ENCODE measurements around the gene ORM1.

ORM1 gene

DNA sequence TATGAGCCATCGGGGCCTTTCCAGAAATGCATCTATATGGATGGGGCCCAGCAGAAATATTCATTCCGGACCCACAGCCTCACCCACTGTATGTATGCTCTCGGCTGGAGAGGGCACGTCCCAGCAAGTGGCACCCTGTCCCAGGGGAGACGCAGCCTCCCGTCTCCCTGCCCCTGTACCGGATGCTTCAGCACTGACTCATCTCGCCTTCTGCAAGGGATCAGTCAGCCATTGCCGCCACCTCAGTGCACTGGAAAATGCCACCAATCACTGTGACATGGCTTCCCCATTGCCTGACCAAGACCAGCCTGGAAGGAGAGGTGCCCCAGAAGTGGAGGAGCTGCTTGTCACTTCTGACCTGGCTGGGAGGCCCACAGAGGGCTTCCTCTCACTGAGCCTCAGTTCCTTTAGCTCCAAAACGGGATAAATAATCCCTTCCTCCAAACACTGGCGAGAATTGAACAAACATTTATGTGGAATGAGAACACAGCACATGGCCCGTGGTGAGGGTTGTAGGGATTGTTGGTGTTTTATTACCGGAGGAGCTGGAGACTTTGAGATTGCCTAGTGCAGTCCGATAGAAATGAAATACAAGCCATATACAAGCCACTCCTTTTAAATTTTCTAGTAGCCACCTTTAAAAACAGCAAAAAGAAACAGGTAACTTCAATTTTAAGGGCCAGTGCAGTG is 43.9 kb upstream of the ORM1 start:
- TF ChIP-seq, protein P1, sequence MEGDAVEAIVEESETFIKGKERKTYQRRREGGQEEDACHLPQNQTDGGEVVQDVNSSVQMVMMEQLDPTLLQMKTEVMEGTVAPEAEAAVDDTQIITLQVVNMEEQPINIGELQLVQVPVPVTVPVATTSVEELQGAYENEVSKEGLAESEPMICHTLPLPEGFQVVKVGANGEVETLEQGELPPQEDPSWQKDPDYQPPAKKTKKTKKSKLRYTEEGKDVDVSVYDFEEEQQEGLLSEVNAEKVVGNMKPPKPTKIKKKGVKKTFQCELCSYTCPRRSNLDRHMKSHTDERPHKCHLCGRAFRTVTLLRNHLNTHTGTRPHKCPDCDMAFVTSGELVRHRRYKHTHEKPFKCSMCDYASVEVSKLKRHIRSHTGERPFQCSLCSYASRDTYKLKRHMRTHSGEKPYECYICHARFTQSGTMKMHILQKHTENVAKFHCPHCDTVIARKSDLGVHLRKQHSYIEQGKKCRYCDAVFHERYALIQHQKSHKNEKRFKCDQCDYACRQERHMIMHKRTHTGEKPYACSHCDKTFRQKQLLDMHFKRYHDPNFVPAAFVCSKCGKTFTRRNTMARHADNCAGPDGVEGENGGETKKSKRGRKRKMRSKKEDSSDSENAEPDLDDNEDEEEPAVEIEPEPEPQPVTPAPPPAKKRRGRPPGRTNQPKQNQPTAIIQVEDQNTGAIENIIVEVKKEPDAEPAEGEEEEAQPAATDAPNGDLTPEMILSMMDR (IDR thresholded peaks at IDR 0.05; ENCODE audit: control insufficient read depth, insufficient read depth, low read depth, low read length, missing control alignments) = no peak
- H3K4me3 ChIP-seq (ENCODE audit: control insufficient read depth, low read depth, low read length) = no peak overlapping the region
- no peak for DNase-seq (ENCODE audit: low read depth)

- DNase-seq (ENCODE audit: low read depth) = no peak
- TF ChIP-seq, protein P1 (IDR thresholded peaks at IDR 0.05; ENCODE audit: control insufficient read depth, insufficient read depth, low read depth, low read length, missing control alignments) = no peak
- no peak overlapping the region for H3K4me3 ChIP-seq (ENCODE audit: control insufficient read depth, low read depth, low read length)
Measured at GRCh38 chr9:114279693-114280092, 43.2 kb upstream of the ORM1 start.

GRCh38 chr9:114280636-114281472 is 42.0 kb upstream of the ORM1 start:
- no peak for DNase-seq (ENCODE audit: low read depth)
- H3K4me3 ChIP-seq (ENCODE audit: control insufficient read depth, low read depth, low read length) = no peak overlapping the region
- TF ChIP-seq, protein P1 (IDR thresholded peaks at IDR 0.05; ENCODE audit: control insufficient read depth, insufficient read depth, low read depth, low read length, missing control alignments) = no peak

GRCh38 chr9:114281473-114282103 is 41.3 kb upstream of the ORM1 start:
- no peak overlapping the region for H3K4me3 ChIP-seq (ENCODE audit: control insufficient read depth, low read depth, low read length)
- DNase-seq (ENCODE audit: low read depth) = no peak
- TF ChIP-seq, protein P1 (IDR thresholded peaks at IDR 0.05; ENCODE audit: control insufficient read depth, insufficient read depth, low read depth, low read length, missing control alignments) = no peak

- no peak overlapping the region for H3K4me3 ChIP-seq (ENCODE audit: control insufficient read depth, low read depth, low read length)
- DNase-seq (ENCODE audit: low read depth) = no peak
- TF ChIP-seq, protein P1 (IDR thresholded peaks at IDR 0.05; ENCODE audit: control insufficient read depth, insufficient read depth, low read depth, low read length, missing control alignments) = no peak
Measured at GRCh38 chr9:114282104-114282485, 40.8 kb upstream of the ORM1 start.

DNA sequence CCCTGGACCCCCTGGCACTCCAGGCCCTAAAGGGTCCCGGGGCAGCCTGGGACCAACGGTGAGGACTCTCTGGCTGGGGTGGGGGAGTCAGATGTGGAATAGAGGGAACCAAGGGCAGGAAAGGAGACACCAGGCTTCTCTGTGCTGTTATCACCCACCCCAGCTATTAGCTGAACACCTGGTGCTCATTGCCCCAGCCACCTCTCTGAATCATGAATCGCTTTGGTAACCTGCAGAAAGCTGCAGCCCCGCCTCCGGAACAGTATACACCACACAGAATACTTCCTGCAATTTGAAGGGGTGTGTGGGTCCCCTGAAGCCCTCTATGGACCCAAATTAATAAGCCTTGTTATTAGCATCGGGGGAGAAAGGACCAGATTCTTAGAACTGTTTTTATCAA is 40.4 kb upstream of the ORM1 start:
- no peak for DNase-seq (ENCODE audit: low read depth)
- no peak overlapping the region for H3K4me3 ChIP-seq (ENCODE audit: control insufficient read depth, low read depth, low read length)
- TF ChIP-seq, protein P1 (IDR thresholded peaks at IDR 0.05; ENCODE audit: control insufficient read depth, insufficient read depth, low read depth, low read length, missing control alignments) = no peak
